Stimulated activated CD8-positive, alpha-beta memory T cell treated with anti-CD3 and anti-CD28 coated beads, Interleukin-12 subunit alpha, Interleukin-12 subunit beta, amount 100 ng/mL, for 24 hours (primary cell): Measurements from ENCODE around the gene TRAF5.
"Not testable (repeated sequence)": the region's sequence is repeated elsewhere in the genome, so short reads cannot be mapped to it uniquely, and the experiment has no call there.

Experiments
- DNase-seq: peaks from one replicate; pipeline ENCODE4 v3.0.0-alpha.2; 2020; ENCODE audit errors: extremely low read depth

Gene TRAF5, protein sequence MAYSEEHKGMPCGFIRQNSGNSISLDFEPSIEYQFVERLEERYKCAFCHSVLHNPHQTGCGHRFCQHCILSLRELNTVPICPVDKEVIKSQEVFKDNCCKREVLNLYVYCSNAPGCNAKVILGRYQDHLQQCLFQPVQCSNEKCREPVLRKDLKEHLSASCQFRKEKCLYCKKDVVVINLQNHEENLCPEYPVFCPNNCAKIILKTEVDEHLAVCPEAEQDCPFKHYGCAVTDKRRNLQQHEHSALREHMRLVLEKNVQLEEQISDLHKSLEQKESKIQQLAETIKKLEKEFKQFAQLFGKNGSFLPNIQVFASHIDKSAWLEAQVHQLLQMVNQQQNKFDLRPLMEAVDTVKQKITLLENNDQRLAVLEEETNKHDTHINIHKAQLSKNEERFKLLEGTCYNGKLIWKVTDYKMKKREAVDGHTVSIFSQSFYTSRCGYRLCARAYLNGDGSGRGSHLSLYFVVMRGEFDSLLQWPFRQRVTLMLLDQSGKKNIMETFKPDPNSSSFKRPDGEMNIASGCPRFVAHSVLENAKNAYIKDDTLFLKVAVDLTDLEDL

DNA sequence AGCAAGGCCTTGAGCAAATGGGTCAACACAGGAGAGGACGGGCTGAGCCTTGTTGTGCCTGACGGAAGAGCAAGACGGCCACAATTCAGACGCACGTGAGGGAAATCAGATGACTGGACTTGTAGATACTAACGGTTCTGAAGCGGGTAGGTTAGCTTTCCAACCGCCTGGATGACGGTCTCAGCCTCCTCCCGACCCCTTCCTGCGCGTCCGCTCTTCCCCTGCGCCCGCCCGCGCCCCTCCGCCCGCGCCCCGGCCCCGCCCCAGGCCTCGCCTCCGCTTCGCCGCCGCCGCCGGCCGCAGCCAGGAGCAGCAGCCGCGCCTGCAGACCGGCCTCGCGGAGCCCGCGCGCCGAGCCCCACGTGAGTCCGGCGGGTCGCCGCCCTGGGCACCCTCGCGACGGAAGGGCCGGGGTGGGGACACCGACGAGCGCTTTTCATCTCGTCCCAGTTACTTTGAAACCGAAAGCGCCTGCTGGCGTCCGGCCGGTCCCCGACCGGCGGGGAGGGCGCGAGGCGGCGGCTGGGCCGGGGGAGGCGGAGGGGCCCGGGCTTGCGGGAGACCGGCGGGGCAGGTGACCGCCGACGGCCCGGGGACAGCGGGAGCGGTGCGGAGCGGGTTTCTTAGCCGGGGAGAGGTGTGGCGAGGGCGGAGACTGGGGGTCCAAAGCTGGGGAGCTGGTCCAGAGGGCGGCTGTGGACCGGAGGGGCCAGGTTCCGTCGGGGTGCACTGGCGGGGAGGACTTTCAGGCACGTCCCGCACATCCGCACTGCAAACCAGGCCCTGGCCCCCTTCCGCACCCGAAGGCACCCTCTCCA lies at the start of gene TRAF5:
Gene TRAF5, plus strand, starts transcription at position 306 of the 818 bp plus-strand sequence. CDS start 26,407 bp downstream, outside the sequence.
- no peak for DNase-seq

DNA sequence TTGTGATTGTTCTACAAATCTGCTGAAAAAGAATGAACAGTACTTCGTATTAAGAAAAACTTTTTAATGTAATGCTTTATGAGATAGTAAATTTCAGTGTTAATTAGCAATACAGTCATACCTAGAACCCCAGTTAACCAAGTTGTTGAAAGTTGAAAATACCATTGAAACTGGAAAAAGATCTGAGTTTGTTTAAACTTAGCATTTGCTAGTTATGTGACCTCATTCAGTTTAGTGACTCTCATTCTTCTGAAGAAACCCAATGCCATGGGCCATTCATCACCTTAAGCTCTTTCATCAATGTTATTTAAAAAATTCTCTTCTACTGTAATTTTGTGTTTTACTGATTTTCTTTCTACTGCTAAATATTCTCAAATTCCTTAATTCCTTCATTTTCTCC lies 47.3 kb upstream of the TRAF5 start:
- no peak for DNase-seq

DNA sequence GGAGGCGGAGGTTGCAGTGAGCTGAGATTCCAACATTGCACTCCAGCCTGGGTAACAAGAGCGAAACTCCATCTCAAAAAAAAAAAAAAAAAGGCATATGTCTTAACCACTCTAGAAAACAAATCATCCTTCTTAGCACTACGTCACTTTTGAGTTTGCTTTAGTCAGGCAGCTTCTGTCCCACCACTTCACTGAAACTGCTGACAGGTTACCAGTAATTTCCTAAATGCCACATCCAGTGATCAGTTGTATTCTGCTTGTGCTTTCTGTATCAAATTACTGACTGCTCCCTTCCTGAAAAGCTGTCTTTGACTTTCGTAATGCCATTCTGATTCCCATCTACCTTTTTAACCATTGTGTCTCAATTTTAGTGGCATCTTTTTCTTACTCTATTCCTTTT lies 45.7 kb upstream of the TRAF5 start:
- no peak for DNase-seq

DNA sequence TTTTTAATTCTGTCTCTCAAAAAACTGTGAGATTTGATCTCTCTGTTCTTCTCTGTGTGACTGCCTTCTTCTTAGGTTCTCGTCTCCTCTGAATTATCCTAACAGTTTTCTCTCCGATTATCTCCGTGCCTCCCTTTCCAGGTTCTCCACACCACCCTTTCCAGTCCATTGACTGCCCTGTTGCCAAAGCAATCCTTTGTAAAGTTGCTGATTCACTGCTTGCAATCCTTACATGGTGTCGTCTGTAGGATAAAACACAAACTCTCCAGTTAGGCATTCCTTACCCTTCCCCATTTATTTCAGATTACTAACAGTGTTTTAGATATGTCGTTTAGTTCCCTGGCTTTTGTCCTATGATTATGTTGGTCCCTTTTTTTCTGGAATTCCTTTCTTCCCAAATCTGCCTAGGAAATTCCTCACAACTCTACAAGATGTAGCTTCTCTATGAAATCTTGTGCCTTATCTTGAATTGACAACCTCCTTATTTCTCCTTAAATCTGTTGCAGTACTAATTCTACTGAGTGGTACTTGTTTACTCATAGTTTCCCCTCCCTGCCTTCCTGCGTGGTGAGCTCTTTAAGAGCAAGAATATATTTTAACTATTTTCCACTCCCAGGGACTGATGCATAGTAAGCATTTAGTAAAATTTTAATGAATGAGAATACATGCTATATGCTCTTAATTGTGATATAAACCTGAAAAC lies 45.2 kb upstream of the TRAF5 start:
- DNase-seq: no peak

DNA sequence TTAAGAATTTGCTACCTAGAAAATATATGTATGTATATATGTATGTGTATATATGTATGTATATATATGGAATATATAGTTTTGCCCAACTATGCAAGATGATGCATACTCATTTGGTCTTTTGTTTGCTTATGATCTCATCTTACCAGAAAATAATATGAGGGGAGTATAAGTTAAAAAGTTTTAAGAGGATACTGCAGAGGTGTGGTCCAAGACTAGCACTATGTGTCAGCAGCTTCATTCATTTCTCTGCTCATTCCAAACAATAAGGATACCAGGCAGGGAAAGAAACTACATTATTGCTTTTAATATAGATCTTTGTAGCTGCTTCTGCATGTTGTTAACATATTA lies 44.6 kb upstream of the TRAF5 start:
- no peak for DNase-seq

DNA sequence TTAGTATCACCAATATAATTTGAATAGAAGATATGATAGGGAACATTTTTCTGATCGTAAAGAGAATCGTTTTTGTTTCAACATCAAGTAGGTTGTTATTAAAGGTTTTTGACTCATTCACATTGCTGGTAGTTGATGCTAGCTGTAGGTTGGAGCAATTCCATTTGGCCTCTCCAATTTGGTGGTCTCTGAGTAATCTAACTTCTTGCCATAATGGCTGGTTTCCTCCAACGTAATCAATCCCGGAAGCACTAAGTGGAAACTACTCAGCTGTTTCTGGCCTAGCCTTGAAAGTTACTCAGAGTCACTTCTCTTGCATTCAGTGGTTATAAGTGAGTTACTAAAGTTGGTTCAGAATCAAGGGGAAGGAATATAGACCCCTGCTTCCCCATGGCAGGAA lies 41.4 kb upstream of the TRAF5 start:
- no peak for DNase-seq

DNA sequence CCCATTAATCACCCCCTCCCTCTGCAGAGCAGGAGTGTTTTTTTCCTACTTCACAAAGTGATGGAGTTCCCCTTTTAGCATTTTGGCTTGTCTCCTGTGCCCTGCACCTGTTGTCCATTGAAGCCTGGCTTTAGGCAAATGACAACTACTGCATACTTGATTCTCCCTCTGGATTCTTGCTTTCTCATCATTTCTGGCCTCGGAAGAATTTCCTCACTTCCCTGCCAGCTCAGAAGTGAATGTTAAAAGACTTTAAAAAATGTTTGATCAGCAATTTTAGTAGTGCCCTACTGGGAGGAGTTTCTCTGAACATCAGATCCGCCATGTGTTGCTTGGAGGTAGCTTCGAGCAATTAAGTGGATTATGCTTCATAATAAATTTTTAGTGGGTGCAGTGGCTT lies 39.4 kb upstream of the TRAF5 start:
- no peak for DNase-seq

DNA sequence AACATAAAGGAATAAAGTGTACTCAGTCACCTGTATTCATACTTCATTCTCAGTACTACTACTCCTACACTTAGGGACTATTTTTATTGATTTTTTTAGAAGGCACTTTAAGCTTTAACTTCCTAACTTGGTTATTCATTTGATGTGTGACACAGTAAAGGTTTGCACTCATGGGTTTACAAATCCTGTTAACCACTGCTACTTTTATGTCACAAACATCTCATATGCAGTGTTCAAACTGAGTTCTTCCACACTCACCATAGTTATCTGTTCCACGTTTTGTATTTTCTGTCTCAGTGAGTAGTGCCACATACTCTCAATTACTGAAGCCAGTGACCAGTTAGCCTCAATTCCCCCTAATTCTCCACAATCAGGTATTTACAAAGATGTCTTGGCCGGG lies 34.2 kb upstream of the TRAF5 start:
- DNase-seq: no peak

DNA sequence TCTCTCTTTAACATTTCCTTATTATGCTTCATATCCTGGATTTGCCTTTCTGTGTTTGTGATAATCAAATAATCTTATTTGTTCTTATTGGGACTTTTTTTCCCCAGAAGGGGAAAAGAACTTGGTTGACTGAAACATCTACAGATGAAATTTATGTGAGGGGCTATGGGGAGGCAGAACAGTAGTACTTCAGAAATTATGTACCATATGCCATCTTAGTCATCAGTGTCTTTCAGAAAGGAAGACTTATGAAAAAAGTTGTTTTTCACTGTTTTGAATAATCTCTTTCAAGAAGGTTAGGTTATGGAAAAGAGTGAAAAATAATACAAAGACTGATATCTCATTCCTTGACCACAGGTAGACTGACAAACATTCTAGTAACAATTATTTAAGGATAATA lies 30.2 kb upstream of the TRAF5 start:
- DNase-seq: no peak

DNA sequence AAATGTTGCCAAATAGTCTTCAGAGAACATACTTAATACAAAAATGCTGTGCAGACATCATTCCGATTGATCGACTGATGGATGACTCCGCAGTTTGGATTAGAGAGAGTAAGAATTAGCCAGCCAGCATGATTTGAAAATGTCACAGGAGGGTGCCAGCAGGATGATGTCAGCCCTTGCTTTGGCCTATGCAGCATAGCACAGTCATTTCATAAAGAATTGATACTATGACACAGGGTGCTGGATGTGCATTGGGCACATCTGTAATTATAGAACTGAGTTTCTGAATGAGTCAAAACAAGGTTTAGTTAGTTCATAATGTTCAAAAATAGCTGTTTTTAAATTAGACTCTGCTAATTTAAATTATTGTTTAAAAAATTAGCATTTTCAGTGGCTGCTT lies 21.6 kb upstream of the TRAF5 start:
- DNase-seq: no peak

DNA sequence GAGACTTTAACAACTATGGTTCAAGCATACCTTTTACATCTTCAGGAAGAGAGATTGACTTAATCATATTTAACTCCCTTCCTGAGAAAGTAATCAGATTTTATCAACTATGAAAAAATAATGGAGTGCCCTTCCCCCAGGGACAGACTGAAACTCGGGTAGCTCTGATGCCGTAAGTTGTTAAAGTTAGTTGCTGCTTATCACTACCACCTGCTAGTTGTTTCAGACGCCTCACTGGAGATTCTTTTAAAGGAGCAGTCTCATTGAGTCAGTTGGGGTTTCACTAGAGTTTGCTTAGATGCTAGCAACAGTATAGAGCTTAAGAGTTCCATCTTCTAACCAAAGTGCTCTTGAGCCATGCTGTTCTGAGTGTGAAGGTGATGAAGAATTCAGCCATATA lies 17.0 kb upstream of the TRAF5 start:
- no peak for DNase-seq

DNA sequence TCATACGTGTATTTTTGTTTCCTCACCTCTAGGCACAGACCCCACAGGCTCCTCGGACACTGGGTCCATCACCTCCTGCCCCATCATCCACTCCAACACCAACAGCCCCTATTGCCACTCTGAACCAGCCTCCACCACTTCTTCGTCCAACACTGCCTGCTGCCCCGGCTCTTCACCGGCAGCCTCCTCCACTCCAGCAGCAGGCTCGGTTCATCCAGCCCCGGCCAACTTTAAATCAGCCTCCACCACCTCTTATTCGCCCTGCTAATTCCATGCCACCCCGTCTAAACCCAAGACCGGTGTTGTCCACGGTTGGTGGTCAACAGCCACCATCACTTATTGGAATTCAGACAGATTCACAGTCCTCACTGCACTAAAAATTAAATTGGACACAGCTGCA lies 13.2 kb upstream of the TRAF5 start:
- no peak for DNase-seq

DNA sequence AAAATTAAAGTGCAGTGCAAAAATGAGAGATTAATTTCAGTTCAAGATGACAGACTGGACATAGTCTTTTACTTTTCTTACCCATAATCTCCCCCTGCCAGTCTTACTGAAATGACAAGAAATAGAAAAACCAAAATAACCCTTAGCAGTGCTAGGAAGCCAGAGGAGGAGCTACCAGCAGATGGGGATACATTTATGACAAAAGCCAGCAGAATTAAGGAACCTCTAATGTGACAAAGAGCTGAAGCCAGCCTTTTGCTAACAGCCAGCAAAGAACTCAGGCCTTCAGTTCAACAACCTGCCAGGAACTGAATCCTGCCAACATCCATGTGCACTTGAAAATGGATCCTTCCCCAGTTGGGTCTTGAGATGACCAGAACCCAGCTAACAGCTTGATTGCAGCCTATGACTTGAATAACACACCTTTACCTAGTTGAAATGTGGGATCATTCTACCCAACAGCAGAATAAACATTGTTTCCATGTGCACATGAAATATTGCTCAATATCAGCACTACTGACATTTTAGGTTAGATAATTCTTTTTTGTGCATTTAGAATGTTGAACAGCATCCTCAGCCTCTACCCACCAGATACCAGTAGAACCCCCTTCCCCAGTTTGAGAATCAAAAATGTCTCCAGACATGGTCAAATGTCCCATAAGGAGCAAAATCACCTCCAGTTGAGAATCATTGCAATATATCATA lies 7.9 kb upstream of the TRAF5 start:
- no peak for DNase-seq

DNA sequence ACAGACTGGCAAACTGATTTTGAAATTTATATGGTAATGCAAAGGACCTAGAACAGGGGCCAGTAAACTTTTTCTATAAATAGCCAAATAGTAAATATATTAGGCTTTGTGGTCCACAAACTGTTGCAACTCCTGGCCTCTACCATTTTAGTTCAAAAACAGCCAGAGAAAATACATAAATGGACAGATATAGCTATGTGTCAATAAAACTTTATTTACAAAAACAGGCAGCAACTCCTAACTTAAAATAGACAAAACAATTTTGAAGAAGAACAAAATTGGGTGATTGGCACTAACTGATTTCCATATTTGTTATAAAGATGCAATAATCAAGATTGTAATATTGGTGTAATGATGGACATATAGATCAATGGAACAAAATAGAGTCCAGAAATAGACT lies 6.7 kb upstream of the TRAF5 start:
- no peak for DNase-seq

DNA sequence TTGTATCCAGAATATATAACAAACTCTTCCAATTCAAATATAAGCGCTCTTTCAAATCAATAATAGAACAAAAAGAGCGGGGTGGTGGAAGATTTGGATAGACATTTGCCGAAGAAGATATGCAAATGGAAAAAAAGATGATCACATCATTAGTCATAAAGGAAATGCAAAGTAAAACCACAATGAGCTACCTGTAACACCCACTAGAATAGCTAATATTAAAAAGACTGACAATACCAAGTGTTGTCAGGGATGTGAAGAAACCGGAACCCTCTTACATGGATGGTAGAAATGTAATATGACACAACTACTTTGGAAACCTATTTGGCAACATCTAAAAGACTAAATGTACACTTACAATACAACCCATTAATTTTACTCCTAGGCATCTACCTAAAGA lies 5.7 kb upstream of the TRAF5 start:
- no peak for DNase-seq

DNA sequence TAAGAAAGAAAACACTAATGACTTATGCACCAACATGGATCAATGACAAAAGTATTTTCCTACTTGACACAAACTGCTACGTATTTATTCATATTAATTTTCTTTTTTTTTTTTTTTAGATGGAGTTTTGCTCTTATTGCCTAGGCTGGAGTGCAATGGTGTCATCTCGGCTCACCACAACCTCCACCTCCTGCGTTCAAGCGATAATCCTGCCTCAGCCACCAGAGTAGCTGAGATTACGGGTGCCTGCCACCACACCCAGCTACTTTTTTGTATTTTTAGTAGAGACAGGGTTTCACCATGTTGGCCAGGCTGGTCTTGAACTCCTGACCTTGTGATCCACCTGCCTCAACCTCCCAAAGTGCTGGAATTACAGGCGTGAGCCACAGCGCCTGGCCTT lies 5.0 kb upstream of the TRAF5 start:
- DNase-seq: not testable (repeated sequence)

DNA sequence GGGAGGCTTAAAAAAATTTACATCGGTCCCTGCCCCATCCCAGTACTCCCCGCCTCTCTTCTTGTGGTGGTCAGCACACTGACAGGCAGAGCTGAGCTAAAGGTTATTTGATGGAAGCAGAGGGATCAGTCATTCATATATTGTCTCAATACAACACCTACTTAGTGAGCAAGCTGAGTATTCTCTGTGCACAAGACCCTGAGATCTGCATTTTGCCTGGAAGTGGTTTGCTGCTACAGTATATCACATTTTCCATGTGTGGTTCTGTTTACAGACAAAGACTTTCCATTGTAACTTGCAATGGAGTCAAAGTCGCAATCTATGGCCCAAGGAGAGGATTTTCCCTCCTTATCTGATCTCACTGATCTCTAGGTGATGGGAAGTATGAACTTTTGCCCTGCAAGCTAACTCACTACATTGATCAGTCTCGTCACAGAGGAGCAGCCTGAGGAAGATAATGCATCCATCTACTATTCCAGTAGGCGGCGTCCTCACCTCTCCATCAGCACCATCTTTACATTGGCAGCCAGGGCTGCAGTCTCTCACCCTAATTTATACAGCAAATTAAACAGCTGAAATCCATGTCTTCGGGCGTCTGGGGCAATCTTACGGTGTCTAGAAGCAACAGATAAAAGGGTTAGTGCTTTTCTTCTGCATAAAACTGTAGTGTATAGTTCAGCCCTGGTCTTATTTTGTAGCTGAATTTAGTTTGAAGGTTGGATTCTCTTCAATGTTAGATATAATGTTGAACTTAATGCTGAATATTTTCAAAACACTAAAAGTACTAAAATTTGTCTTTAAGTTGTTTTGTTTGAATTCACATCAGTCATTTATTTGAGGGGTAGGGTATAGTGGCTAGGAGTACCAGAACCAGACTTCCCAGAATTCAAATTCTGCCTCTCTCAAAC lies 3.2 kb upstream of the TRAF5 start:
- no peak for DNase-seq

DNA sequence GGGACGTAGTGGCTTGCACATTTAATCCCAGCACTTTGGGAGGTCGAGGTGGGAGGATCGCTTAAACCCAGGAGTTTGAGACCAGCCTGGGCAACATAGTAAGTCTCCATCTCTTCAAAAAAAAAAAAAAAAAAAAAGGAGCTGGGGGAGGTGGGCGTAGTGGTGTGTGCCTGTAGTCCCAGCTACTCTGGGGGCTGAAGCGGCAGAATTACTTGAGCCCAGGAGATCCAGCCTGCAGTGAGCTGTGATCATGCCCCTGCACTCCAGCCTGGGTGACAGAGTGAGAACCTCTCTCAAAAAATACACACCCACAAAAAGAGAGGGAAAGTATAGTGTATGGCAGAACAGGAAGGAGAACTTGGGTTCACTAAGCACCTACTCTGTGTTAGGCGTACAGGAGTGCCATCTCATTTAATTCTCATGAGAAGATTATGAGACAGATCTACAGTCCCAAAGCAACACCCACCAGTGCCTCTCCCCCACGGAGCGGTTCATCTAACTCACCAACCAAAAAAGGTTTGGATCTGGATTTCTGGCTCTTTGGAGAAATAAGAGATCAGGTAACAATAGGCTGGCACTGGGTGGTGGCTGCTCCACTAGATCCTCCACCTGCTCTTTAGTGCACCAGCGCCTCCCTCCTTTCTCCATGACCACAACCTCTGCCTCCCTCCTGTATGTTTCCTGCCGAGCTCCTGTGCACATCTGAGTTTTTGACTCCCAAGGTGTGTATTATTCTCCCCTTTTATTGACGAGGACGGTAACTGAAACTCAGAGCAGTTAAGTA lies 1.4 kb upstream of the TRAF5 start:
- DNase-seq: no peak

DNA sequence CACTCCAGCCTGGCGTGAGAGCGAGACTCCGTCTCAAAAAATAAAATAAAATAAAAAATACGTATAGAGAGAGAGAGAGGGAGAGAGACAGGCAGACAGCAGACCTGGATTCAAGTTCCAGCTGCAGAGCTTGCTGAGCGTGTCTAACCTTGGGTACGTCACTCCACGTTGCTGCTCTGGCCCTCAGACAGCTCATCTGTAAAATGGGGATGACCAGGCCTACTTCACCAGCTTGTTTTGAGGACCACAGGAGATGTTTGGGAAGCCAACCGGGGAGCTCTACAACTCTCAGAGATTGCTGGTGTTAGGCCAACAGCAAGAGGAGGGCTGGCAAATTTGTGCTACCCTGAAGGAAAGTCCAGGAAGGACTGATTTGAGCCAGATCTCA lies 499 bp upstream of the TRAF5 start:
- no peak for DNase-seq

DNA sequence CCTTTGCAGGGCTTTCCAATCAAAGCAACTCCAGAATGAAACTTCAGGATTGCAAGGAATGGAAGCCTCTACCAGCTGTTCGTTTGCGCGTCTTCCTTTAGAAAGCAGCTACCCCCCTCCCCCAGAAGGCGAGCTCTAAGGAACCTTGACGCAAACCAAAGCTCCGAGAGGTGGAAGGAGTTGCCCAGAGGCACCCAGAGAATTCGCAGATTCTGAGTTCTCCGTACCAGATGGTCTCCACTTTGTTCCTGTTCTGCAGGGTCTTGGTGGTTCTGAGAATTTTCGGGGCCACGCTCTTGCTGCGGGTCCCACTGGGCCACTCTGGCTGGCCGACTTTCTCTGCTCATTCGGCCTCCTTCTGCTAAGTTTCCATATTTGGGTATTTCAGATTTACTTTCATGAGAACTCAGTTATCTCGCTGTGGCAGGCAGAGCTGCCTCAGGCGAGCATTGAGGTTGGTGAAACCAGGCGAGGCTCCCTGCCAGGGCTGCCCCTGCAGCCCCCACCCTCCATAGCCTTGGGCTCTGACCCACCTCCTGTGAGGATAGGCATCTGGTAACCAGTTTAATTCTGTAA lies 801 bp downstream of the TRAF5 start:
- no peak for DNase-seq
